Upper lobe of left lung (tissue), 6 donors: ENCODE measurements around the gene TMEM203. TPM values are rescaled to one million over a fixed set of nuclear protein-coding genes. Genes with fewer than 3 reads are reported as not detected.

Experiments used
- ATAC-seq, 2 donors: fragments of 200-7000 bp; cut with Tn5 transposase; one replicate each; pipeline ENCODE4 v1.9.1; 2022; ENCODE audit warnings: mild to moderate bottlenecking in 2 of 2, moderate library complexity in 2 of 2; ENCODE audit not compliant: low FRiP score in 2 of 2
- DNase-seq, 2 donors: peaks; one replicate each; pipeline ENCODE4 v3.0.0-alpha.2; 2019 to 2020
- H3K27ac ChIP-seq, 4 donors: fragments of 200-600 bp; sonication (generic); one replicate each; pipeline ENCODE4 v1.5.1; 2016 to 2019
- H3K27me3 ChIP-seq, 4 donors: fragments of 200-600 bp; sonication (generic); one replicate each; pipeline ENCODE4 v1.5.1; 2017 to 2019
- H3K36me3 ChIP-seq, 4 donors: fragments of 200-600 bp; sonication (generic); one replicate each; pipeline ENCODE4 v1.5.1; 2016 to 2019
- H3K4me1 ChIP-seq, 4 donors: fragments of 200-600 bp; sonication (generic); one replicate each; pipeline ENCODE4 v1.5.1; 2018 to 2019
- H3K4me3 ChIP-seq, 4 donors: fragments of 200-600 bp; sonication (generic); one replicate each; pipeline ENCODE4 v1.5.1; 2017 to 2019; ENCODE audit warnings: mild to moderate bottlenecking in 2 of 4, moderate library complexity in 1 of 4
- H3K9me3 ChIP-seq, 4 donors: fragments of 200-600 bp; sonication (generic); one replicate each; pipeline ENCODE4 v1.5.1; 2018 to 2019
- CTCF ChIP-seq, 6 experiments: fragments of 450-650 bp in 4 of 6; fragments of 200-600 bp in 2 of 6; sonication (generic) in 2 of 6; IDR thresholded peaks; one replicate each; pipeline ENCODE4 v1.5.1; 2016 to 2019; ENCODE audit warnings: antibody characterized with exemption in 6 of 6
- EP300 ChIP-seq, 4 donors: sonication (generic); formaldehyde crosslinking; IDR thresholded peaks; one replicate each; pipeline ENCODE4 v1.5.1; 2017; ENCODE audit warnings: antibody characterized with exemption in 4 of 4, control low read depth in 2 of 4
- POLR2A ChIP-seq, 4 donors: fragments of 450-650 bp; IDR thresholded peaks; one replicate each; pipeline ENCODE4 v1.5.1; 2016 to 2017; ENCODE audit warnings: antibody characterized with exemption in 4 of 4, mild to moderate bottlenecking in 2 of 4
- POLR2AphosphoS5 ChIP-seq, 2 donors: sonication (generic); formaldehyde crosslinking; IDR thresholded peaks; one replicate each; pipeline ENCODE4 v1.5.1; 2017; ENCODE audit warnings: antibody characterized with exemption in 2 of 2
- WGBS, 2 donors: methylation state at CpG; one replicate each; pipeline ENCODE4 v1.1.5; 2017 to 2018; 5-methylcytosine and 5-hydroxymethylcytosine counted together
- total RNA-seq, 6 donors: library from RNA; depleted of rRNA in 4 of 6; stranded (reverse); fragments of >200 nt in 4 of 6; gene quantifications; one replicate each; pipeline versions ENCODE4 v1.1.0 to v1.2.1, GENCODE V29; 2016 to 2021
- donor health status: DM: no; HTN: no; CAD: no; lungs with moderate emphysema.
- donor health status: DM: no; HTN: yes; CAD: no; lungs with severe emphysema.

The TMEM203 gene
- 10 to 100 TPM; 17.8 to 35.5 (median 31.1) TPM for total RNA-seq

GRCh38 chr9:137205126-137206069, at the start of gene TMEM203, which contains the start of gene NDOR1:
TSS of gene TMEM203 (minus strand) at chr9:137205648. CDS start at chr9:137205414, 234 bp downstream.
TSS of gene NDOR1 (plus strand) at chr9:137205700. CDS start at chr9:137205778, 78 bp downstream.
- peak within 1 kb of the TSS; percentile 85 to 89 (median 88) for H3K27ac ChIP-seq
- peak within 1 kb of the TSS; percentile 78 to 96 (median 90) for H3K4me3 ChIP-seq
- ATAC-seq, result peak; percentile 72 to 87
- peaks cover 0 to 17% (median 6%) of the 10 kb centered on the region in 4 donors for H3K36me3 ChIP-seq
- no peaks in the 10 kb centered on the region for H3K27me3 ChIP-seq
- DNase-seq, result peak; percentile 89 to 99
- peak in 3 of 4 donors; percentile 65 to 89 (median 74) for TF ChIP-seq POLR2A (IDR thresholded peaks at IDR 0.05)
- peak; percentile 97 to 98 for TF ChIP-seq POLR2AphosphoS5 (IDR thresholded peaks at IDR 0.05)
- TF ChIP-seq EP300 (IDR thresholded peaks at IDR 0.05), result no peak
- peak in 1 of 6 experiments; percentile 31 for TF ChIP-seq CTCF (IDR thresholded peaks at IDR 0.05)
- WGBS, 2 donors, result 1% methylated on average over 23 to 28 of the region's 98 CpGs
- no peaks in the 10 kb centered on the region for H3K9me3 ChIP-seq
- H3K4me1 ChIP-seq, result peaks cover 31 to 63% (median 46%) of the 10 kb centered on the region in 4 donors

- WGBS, 2 donors, result 5 to 15% methylated on average over 8 to 31 of the region's 105 CpGs
- H3K4me1 ChIP-seq, result peaks cover 23 to 30% (median 25%) of the 10 kb centered on the region in 4 donors
- H3K27ac ChIP-seq, result peak within 1 kb of the TSS; percentile 76 to 92 (median 84)
- peaks cover 2 to 27% (median 18%) of the 10 kb centered on the region in 4 donors for H3K36me3 ChIP-seq
- TF ChIP-seq EP300 (IDR thresholded peaks at IDR 0.05) (no peak), POLR2A (IDR thresholded peaks at IDR 0.05) (peak in 1 of 4 donors; percentile 77), CTCF (IDR thresholded peaks at IDR 0.05) (peak in 4 of 6 experiments; percentile 5 to 54 (median 11)), POLR2AphosphoS5 (IDR thresholded peaks at IDR 0.05) (peak; percentile 33 to 67)
- peak; percentile 94 to 100 for DNase-seq
- H3K9me3 ChIP-seq, result no peaks in the 10 kb centered on the region
- ATAC-seq, result peak; percentile 89 to 96
- peak within 1 kb of the TSS; percentile 99 to 100 (median 100) for H3K4me3 ChIP-seq
- no peaks in the 10 kb centered on the region for H3K27me3 ChIP-seq
Observed at GRCh38 chr9:137254624-137255447, 49.4 kb upstream of the TMEM203 start, which contains the start of gene NELFB. TSS of gene NELFB (plus strand) at chr9:137255327.

GRCh38 chr9:137253717-137254623, 48.5 kb upstream of the TMEM203 start:
- H3K4me1 ChIP-seq, result peaks cover 23 to 30% (median 25%) of the 10 kb centered on the region in 4 donors
- ATAC-seq (no peak), DNase-seq (peak in 1 of 2 donors; percentile 71)
- no peaks in the 10 kb centered on the region for H3K27me3 ChIP-seq
- H3K27ac ChIP-seq, result peak overlapping the region; percentile 57 to 92 (median 80)
- H3K36me3 ChIP-seq, result peaks cover 2 to 23% (median 15%) of the 10 kb centered on the region in 4 donors
- H3K4me3 ChIP-seq, result peak overlapping the region; percentile 64 to 100 (median 100)
- H3K9me3 ChIP-seq, result no peaks in the 10 kb centered on the region
- TF ChIP-seq POLR2AphosphoS5 (IDR thresholded peaks at IDR 0.05) (no peak), POLR2A (IDR thresholded peaks at IDR 0.05) (no peak), CTCF (IDR thresholded peaks at IDR 0.05) (no peak), EP300 (IDR thresholded peaks at IDR 0.05) (no peak)
- WGBS, 2 donors, result 53 to 68% methylated on average over 6 to 21 of the region's 21 CpGs
